Ishikawa (cell line): ENCODE results near the gene RPS6KA2.

ENCODE experiments used
- CEBPB ChIP-seq: IDR thresholded peaks from 2 replicates; pipeline ENCODE4 v1.6.1; 2012
- CREB1 ChIP-seq: IDR thresholded peaks from 2 replicates; pipeline ENCODE4 v1.6.1; 2012; ENCODE audit warnings: low read depth
- EGR1 ChIP-seq: IDR thresholded peaks from 2 replicates; pipeline ENCODE4 v1.6.1; 2012
- EP300 ChIP-seq: IDR thresholded peaks from 2 replicates; pipeline ENCODE4 v1.6.1; 2012; ENCODE audit warnings: borderline replicate concordance
- FOXM1 ChIP-seq: IDR thresholded peaks from 2 replicates; pipeline ENCODE4 v1.6.1; 2012; ENCODE audit warnings: low read depth, borderline replicate concordance
- MAX ChIP-seq: IDR thresholded peaks from 2 replicates; pipeline ENCODE4 v1.6.1; 2012
- NFIC ChIP-seq: IDR thresholded peaks from 2 replicates; pipeline ENCODE4 v1.6.1; 2012
- RAD21 ChIP-seq: IDR thresholded peaks from 2 replicates; pipeline ENCODE4 v1.6.1; 2012; ENCODE audit warnings: low read depth
- REST ChIP-seq: IDR thresholded peaks from 2 replicates; pipeline ENCODE4 v1.6.1; 2012; ENCODE audit warnings: low read depth, mild to moderate bottlenecking
- TAF1 ChIP-seq: IDR thresholded peaks from 2 replicates; pipeline ENCODE4 v1.6.1; 2012; ENCODE audit warnings: low read depth, mild to moderate bottlenecking
- TCF12 ChIP-seq: IDR thresholded peaks from 2 replicates; pipeline ENCODE4 v1.6.1; 2012; ENCODE audit warnings: low read depth
- TEAD4 ChIP-seq: IDR thresholded peaks from 2 replicates; pipeline ENCODE4 v1.6.1; 2012
- USF1 ChIP-seq: IDR thresholded peaks from 2 replicates; pipeline ENCODE4 v1.6.1; 2012
- YY1 ChIP-seq: IDR thresholded peaks from 2 replicates; pipeline ENCODE4 v1.6.1; 2012; ENCODE audit warnings: low read depth
- ZBTB7A ChIP-seq: IDR thresholded peaks from 2 replicates; pipeline ENCODE4 v1.6.1; 2012; ENCODE audit warnings: low read depth

The RPS6KA2 gene

GRCh38 chr6:166408936-166409755, 217.9 kb downstream of the RPS6KA2 start:
- TF ChIP-seq CREB1 = no peak
- TF ChIP-seq ZBTB7A = no peak
- TF ChIP-seq EP300 = no peak
- no peak for TF ChIP-seq RAD21

- TF ChIP-seq REST (no peak), YY1 (no peak), TCF12 (no peak), ZBTB7A (no peak), CREB1 (no peak), FOXM1 (no peak), EGR1 (no peak), EP300 (no peak), NFIC (no peak), TAF1 (no peak), MAX (no peak), TEAD4 (no peak), RAD21 (no peak), CEBPB (no peak), USF1 (no peak)
These were observed 220.9 kb downstream of the RPS6KA2 start for GRCh38 chr6:166406197-166406596.

GRCh38 chr6:166405386-166405785, 221.7 kb downstream of the RPS6KA2 start:
- TF ChIP-seq MAX (no peak), CREB1 (no peak), EGR1 (no peak), TAF1 (no peak), USF1 (no peak)

GRCh38 chr6:166402582-166403277, 224.3 kb downstream of the RPS6KA2 start:
- no peak for TF ChIP-seq MAX
- TF ChIP-seq TCF12 = no peak
- no peak for TF ChIP-seq ZBTB7A
- no peak for TF ChIP-seq YY1
- TF ChIP-seq NFIC = no peak
- TF ChIP-seq EP300 = no peak
- no peak for TF ChIP-seq FOXM1
- TF ChIP-seq CREB1 = no peak
- TF ChIP-seq CEBPB = no peak
- TF ChIP-seq TAF1 = no peak

- TF ChIP-seq RAD21 = peak; percentile 92
These were observed 226.3 kb downstream of the RPS6KA2 start for GRCh38 chr6:166400649-166401250.

- TF ChIP-seq ZBTB7A (no peak), CREB1 (no peak), TEAD4 (no peak), CEBPB (no peak), NFIC (no peak), MAX (no peak), REST (no peak), YY1 (no peak), TAF1 (no peak), EGR1 (no peak), EP300 (no peak), FOXM1 (no peak), TCF12 (no peak), USF1 (no peak), RAD21 (no peak)
These were observed 226.9 kb downstream of the RPS6KA2 start for GRCh38 chr6:166400181-166400580.
